Measurements from ENCODE around the gene RASA3. TPM values are rescaled to one million over a fixed set of nuclear protein-coding genes. Genes with fewer than 3 reads are reported as not detected.

Gene RASA3
- total RNA-seq, 1 donor from 2014 or later, result 17.3 TPM

- Histone ChIP-seq H3K36me3 (no peaks in the 10 kb centered on the region), H3K27ac (no peak overlapping the region), H3K4me3 (no peak overlapping the region), H3K27me3 (no peaks in the 10 kb centered on the region), H3K4me1 (peaks cover 13% of the 10 kb centered on the region), H3K9me3 (no peaks in the 10 kb centered on the region)
- intact Hi-C loops (cut with DNase I), result no loop called here
- TF ChIP-seq CTCF (IDR thresholded peaks at IDR 0.05), result no peak
- ATAC-seq, result no peak
- DNase-seq, result peak; percentile 27
Measured at GRCh38 chr13:114144606-114145244, 12.3 kb upstream of the RASA3 start.

- intact Hi-C loops (cut with DNase I), result no loop called here
- Histone ChIP-seq H3K9me3 (no peaks in the 10 kb centered on the region), H3K4me3 (no peak overlapping the region), H3K27ac (no peak overlapping the region), H3K27me3 (no peaks in the 10 kb centered on the region), H3K4me1 (peaks cover 13% of the 10 kb centered on the region), H3K36me3 (no peaks in the 10 kb centered on the region)
- no peak for ATAC-seq
- DNase-seq, result peak; percentile 55
- no peak for TF ChIP-seq CTCF (IDR thresholded peaks at IDR 0.05)
Measured at GRCh38 chr13:114143806-114144605, 11.6 kb upstream of the RASA3 start.

GRCh38 chr13:114142640-114143490 is 10.4 kb upstream of the RASA3 start:
- intact Hi-C loops (cut with DNase I), result no loop called here
- Histone ChIP-seq H3K4me3 (no peak overlapping the region), H3K27ac (peak overlapping the region; percentile 30), H3K36me3 (no peaks in the 10 kb centered on the region), H3K27me3 (no peaks in the 10 kb centered on the region), H3K4me1 (peaks cover 13% of the 10 kb centered on the region), H3K9me3 (no peaks in the 10 kb centered on the region)
- TF ChIP-seq CTCF (IDR thresholded peaks at IDR 0.05), result no peak
- peak; percentile 79 for ATAC-seq
- peak; percentile 77 for DNase-seq

- no peaks in the 10 kb centered on the region for H3K36me3 ChIP-seq
- ATAC-seq (peak; percentile 5), DNase-seq (peak; percentile 51)
- H3K4me1 ChIP-seq, result peaks cover 13% of the 10 kb centered on the region
- intact Hi-C loops (cut with DNase I), result no loop called here
- no peaks in the 10 kb centered on the region for H3K27me3 ChIP-seq
- H3K4me3 ChIP-seq, result no peak overlapping the region
- no peaks in the 10 kb centered on the region for H3K9me3 ChIP-seq
- no peak overlapping the region for H3K27ac ChIP-seq
- no peak for TF ChIP-seq CTCF (IDR thresholded peaks at IDR 0.05)
Measured at GRCh38 chr13:114142137-114142550, 9.7 kb upstream of the RASA3 start.

- intact Hi-C loops (cut with DNase I), result no loop called here
- no peaks in the 10 kb centered on the region for H3K36me3 ChIP-seq
- no peak overlapping the region for H3K27ac ChIP-seq
- no peak for DNase-seq
- H3K4me1 ChIP-seq, result peaks cover 13% of the 10 kb centered on the region
- H3K4me3 ChIP-seq, result no peak overlapping the region
- no peak for TF ChIP-seq CTCF (IDR thresholded peaks at IDR 0.05)
- no peak for ATAC-seq
- H3K9me3 ChIP-seq, result no peaks in the 10 kb centered on the region
- H3K27me3 ChIP-seq, result no peaks in the 10 kb centered on the region
Measured at GRCh38 chr13:114141261-114141996, 9.0 kb upstream of the RASA3 start.

Measured in upper lobe of right lung (tissue), 1 donor.